Breast epithelium (tissue), 3 donors: ENCODE measurements around the gene SCTR.

Experiments
- POLR2A ChIP-seq: fragments of 450-650 bp; IDR thresholded peaks from one replicate; pipeline ENCODE4 v1.6.1; 2016; ENCODE audit warnings: antibody characterized with exemption, mild to moderate bottlenecking, moderate library complexity
- POLR2AphosphoS5 ChIP-seq, 3 donors: sonication (generic); formaldehyde crosslinking; IDR thresholded peaks; one replicate each; pipeline ENCODE4 v1.6.1; 2017; ENCODE audit warnings: antibody characterized with exemption in 3 of 3
- TF ChIP-seq, protein P1 (sequence below), 3 donors: fragments of 450-650 bp; IDR thresholded peaks; one replicate each; pipeline ENCODE4 v1.5.1; 2016 to 2017; ENCODE audit warnings: antibody characterized with exemption in 3 of 3, mild to moderate bottlenecking in 3 of 3, moderate library complexity in 3 of 3

DNA sequence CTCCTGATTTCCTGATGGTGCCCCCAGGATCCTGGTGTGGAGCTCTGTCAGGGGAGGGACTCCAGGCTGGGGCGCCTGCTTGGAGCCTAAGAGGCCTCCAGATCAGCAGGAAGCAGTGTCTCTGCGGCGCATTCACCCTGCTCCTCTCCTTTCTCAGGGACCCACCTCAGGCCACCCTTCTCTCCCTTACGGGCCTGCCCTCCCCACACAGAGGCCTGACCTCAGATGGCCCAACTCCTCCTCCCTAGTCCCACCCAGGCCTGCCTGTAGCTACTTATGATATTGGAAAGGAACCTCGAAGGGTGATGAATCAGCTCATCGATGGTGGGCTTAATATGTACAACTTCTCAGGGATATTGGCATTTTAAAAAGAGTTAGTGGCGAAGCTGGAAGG is 82.1 kb downstream of the SCTR start:
- TF ChIP-seq, protein P1, sequence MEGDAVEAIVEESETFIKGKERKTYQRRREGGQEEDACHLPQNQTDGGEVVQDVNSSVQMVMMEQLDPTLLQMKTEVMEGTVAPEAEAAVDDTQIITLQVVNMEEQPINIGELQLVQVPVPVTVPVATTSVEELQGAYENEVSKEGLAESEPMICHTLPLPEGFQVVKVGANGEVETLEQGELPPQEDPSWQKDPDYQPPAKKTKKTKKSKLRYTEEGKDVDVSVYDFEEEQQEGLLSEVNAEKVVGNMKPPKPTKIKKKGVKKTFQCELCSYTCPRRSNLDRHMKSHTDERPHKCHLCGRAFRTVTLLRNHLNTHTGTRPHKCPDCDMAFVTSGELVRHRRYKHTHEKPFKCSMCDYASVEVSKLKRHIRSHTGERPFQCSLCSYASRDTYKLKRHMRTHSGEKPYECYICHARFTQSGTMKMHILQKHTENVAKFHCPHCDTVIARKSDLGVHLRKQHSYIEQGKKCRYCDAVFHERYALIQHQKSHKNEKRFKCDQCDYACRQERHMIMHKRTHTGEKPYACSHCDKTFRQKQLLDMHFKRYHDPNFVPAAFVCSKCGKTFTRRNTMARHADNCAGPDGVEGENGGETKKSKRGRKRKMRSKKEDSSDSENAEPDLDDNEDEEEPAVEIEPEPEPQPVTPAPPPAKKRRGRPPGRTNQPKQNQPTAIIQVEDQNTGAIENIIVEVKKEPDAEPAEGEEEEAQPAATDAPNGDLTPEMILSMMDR (IDR thresholded peaks at IDR 0.05) = no peak
- TF ChIP-seq POLR2A (no peak), POLR2AphosphoS5 (IDR thresholded peaks at IDR 0.05) (no peak)
